Fibroblast of lung (primary cell): ENCODE results near the gene SORBS1. TPM values are rescaled to one million over a fixed set of nuclear protein-coding genes. Genes with fewer than 3 reads are reported as not detected.

Experiments used
- DNase-seq, 2 donors: peaks; one replicate each; pipeline versions ENCODE4 v3.0.0 to v3.0.0-alpha.2; 2010; ENCODE audit warnings: low read depth in 2 of 2
- H2AFZ ChIP-seq: 2 replicates; pipeline ENCODE4 v1.5.1; 2012; ENCODE audit warnings: low read length, control low read depth, inconsistent platforms
- H3K27ac ChIP-seq: 2 replicates; pipeline ENCODE4 v1.5.1; 2011; ENCODE audit warnings: low read length, control low read depth; ENCODE audit not compliant: insufficient read depth
- H3K27me3 ChIP-seq: 2 replicates; pipeline ENCODE4 v1.5.1; 2011; ENCODE audit warnings: mild to moderate bottlenecking, low read length; ENCODE audit not compliant: control insufficient read depth, insufficient read depth
- H3K36me3 ChIP-seq: 2 replicates; pipeline ENCODE4 v1.5.1; 2011; ENCODE audit warnings: low read length; ENCODE audit not compliant: control insufficient read depth, insufficient read depth
- H3K4me1 ChIP-seq: 2 replicates; pipeline ENCODE4 v1.5.1; 2011; ENCODE audit warnings: low read length; ENCODE audit not compliant: control insufficient read depth, insufficient read depth; ENCODE audit errors: extremely low read depth
- H3K4me2 ChIP-seq: 2 replicates; pipeline ENCODE4 v1.5.1; 2011; ENCODE audit warnings: low read length, control low read depth; ENCODE audit not compliant: insufficient read depth; ENCODE audit errors: extremely low read depth
- H3K4me3 ChIP-seq, 4 experiments: fragments of 200-600 bp in 1 of 4; sonication (generic) in 1 of 4; replicated peaks in 1 of 4; 2 replicates each; pipeline ENCODE4 v1.5.1; 2011 to 2016; ENCODE audit warnings: low read length in 4 of 4, low read depth in 3 of 4, mild to moderate bottlenecking in 3 of 4, control low read depth in 2 of 4, inconsistent platforms in 1 of 4, mixed read lengths in 1 of 4; ENCODE audit not compliant: insufficient read depth in 1 of 4; ENCODE audit errors: control extremely low read depth in 1 of 4
- H3K79me2 ChIP-seq: 2 replicates; pipeline ENCODE4 v1.5.1; 2012; ENCODE audit warnings: mild to moderate bottlenecking, low read length, inconsistent platforms; ENCODE audit not compliant: control insufficient read depth, insufficient read depth
- H3K9ac ChIP-seq: 2 replicates; pipeline ENCODE4 v1.5.1; 2011; ENCODE audit warnings: mild to moderate bottlenecking, low read length, control low read depth; ENCODE audit not compliant: insufficient read depth
- H3K9me3 ChIP-seq: 2 replicates; pipeline ENCODE4 v1.5.1; 2012; ENCODE audit warnings: low read depth, low read length; ENCODE audit not compliant: control insufficient read depth, insufficient read depth
- H4K20me1 ChIP-seq: 2 replicates; pipeline ENCODE4 v1.5.1; 2011; ENCODE audit warnings: low read length; ENCODE audit not compliant: control insufficient read depth, insufficient read depth; ENCODE audit errors: extremely low read depth
- EZH2 ChIP-seq: IDR thresholded peaks from 2 replicates; pipeline ENCODE4 v1.5.1; 2012; ENCODE audit warnings: low read length, control low read depth, mild to moderate bottlenecking; ENCODE audit errors: missing control alignments
- polyA plus RNA-seq, 2 donors: library from polyadenylated mRNA; depleted of rRNA in 1 of 2; stranded (reverse) in 1 of 2; unstranded in 1 of 2; fragments of >200 nt; gene quantifications; 2 replicates each; pipeline ENCODE4 v1.2.1, GENCODE V29; 2011 to 2012; ENCODE audit warnings: missing spikeins in 1 of 2
- total RNA-seq: library from RNA; depleted of rRNA; stranded (reverse); fragments of >200 nt; gene quantifications from 2 replicates; pipeline ENCODE4 v1.2.1, GENCODE V29; 2014
- TF ChIP-seq, protein P1 (sequence below), 2 donors: IDR thresholded peaks in 1 of 2; conservative IDR thresholded peaks in 1 of 2; 1 replicate in 1 of 2; 2 replicates in 1 of 2; pipeline ENCODE4 v1.5.1; 2011 to 2012; ENCODE audit warnings: low read length in 2 of 2, control low read depth in 1 of 2, inconsistent platforms in 1 of 2, low read depth in 1 of 2, mild to moderate bottlenecking in 1 of 2

The SORBS1 gene
- total and polyA plus RNA-seq, 2 donors (not counting 1 experiment from before 2014, with no cell fraction given), result 0.33 to 0.50 TPM

DNA sequence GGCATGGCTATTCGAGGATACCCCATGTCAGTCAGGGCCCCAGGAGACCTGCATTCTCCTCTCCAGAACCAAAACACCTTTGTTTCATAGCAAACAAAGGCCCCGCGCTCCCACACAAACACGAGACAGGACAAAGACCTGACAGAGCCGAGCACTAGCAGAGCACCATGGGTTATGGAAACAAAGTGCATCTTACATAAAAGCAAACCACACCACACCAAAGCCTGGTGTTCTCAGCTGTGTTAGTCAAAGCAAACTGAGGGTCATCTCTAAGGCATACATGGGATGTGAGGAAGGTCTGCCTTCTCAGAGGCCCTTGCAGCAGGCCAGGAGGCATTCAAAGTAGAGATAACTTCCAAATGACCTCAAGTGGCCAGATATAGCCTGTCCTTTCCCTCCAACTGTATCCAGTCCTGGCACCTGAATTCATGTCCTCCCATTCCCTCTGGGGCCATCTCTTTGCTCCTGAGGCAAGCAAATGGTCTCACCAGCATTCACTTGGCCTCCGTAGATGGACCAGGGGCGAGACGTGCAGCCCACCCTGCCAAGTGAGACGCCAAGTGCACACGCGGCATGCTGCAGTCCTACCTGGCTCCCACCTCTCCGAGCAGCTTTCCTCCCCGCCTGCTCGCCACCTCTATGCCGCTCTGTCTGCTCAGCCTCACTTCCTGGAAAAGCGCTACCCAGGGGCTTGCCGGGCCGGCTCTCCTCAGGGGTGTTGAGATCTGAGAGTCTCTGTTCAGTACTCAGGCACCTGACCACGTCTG, 225.1 kb downstream of the SORBS1 start:
- Histone ChIP-seq H3K4me1 (peaks cover 16% of the 10 kb centered on the region), H3K27ac (no peak overlapping the region), H4K20me1 (no peaks in the 10 kb centered on the region), H3K9ac (no peak overlapping the region), H2AFZ (no peak overlapping the region), H3K27me3 (no peaks in the 10 kb centered on the region), H3K9me3 (no peaks in the 10 kb centered on the region), H3K4me3 (no peak overlapping the region), H3K36me3 (no peaks in the 10 kb centered on the region), H3K4me2 (no peak overlapping the region), H3K79me2 (no peaks in the 10 kb centered on the region)
- TF ChIP-seq EZH2, result no peak
- TF ChIP-seq, protein P1, sequence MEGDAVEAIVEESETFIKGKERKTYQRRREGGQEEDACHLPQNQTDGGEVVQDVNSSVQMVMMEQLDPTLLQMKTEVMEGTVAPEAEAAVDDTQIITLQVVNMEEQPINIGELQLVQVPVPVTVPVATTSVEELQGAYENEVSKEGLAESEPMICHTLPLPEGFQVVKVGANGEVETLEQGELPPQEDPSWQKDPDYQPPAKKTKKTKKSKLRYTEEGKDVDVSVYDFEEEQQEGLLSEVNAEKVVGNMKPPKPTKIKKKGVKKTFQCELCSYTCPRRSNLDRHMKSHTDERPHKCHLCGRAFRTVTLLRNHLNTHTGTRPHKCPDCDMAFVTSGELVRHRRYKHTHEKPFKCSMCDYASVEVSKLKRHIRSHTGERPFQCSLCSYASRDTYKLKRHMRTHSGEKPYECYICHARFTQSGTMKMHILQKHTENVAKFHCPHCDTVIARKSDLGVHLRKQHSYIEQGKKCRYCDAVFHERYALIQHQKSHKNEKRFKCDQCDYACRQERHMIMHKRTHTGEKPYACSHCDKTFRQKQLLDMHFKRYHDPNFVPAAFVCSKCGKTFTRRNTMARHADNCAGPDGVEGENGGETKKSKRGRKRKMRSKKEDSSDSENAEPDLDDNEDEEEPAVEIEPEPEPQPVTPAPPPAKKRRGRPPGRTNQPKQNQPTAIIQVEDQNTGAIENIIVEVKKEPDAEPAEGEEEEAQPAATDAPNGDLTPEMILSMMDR (conservative IDR thresholded peaks at IDR 0.05 in 1 of 2, IDR thresholded peaks at IDR 0.05 in 1 of 2; ENCODE audit: low read depth in 1 of 2, low read length in 2 of 2), result no peak
- DNase-seq, result no peak

DNA sequence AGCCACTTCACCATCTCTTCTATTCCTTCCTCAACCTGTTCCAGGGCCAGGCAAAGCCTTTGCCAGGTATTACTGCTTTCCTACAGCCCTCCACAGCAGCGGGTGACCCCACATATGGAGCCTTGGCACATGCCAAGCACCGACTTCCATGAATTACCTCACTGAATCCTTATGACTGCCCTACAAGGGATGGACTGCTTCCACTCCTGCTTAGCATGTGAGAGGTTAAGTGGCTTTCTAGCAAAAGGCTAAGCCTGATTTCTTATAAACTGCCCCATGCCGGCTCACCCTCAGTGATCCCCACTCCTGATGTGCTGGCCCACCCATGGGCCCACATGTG, 226.4 kb downstream of the SORBS1 start:
- TF ChIP-seq EZH2, result no peak
- TF ChIP-seq, protein P1 (conservative IDR thresholded peaks at IDR 0.05 in 1 of 2, IDR thresholded peaks at IDR 0.05 in 1 of 2; ENCODE audit: low read depth in 1 of 2, low read length in 2 of 2), result no peak
- Histone ChIP-seq H3K36me3 (no peaks in the 10 kb centered on the region), H3K27ac (peak overlapping the region; percentile 99), H3K9me3 (no peaks in the 10 kb centered on the region), H4K20me1 (no peaks in the 10 kb centered on the region), H3K4me3 (no peak overlapping the region), H3K79me2 (no peaks in the 10 kb centered on the region), H2AFZ (no peak overlapping the region), H3K27me3 (no peaks in the 10 kb centered on the region), H3K4me2 (peak overlapping the region; percentile 72), H3K9ac (peak overlapping the region; percentile 16), H3K4me1 (peaks cover 14% of the 10 kb centered on the region)
- no peak for DNase-seq

DNA sequence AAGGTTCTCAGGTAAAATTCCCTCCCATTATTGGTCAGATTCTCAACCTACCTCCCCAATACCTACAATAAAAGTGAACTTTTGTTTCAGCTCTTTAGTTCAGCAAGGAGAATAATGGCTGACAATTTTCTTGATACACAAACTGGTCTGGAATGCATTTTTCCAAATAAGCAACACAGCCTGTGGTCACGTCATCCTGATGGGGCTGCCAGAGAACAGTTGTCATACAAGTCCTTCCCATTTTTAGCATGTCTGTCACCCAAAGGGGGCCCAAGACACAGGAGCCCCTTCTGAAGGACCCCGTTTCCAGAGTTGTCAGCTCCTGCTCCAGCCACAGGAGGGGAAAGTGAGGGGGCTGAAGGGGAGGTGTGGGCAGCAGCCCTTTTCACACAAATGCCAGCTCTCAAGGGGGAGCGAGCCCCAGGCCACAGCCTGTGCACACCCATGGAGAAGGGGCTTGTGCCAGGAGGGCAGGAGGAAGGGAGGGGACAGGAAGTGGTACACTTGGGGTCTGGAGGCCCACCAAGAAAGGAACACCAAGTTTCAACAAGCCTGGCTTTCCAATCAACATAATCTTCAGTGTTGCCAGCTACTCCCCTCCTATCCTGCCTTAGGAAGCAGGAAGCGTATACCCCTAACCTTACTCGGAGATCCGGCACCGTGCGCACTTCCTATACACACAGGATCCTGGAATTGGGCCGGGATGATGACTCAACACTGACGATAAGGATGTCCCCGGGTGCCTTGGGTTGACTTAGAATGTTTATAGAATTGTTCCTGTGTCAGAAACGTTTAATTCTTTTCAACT, 227.0 kb downstream of the SORBS1 start:
- Histone ChIP-seq H3K9ac (peak overlapping the region; percentile 54), H3K36me3 (no peaks in the 10 kb centered on the region), H3K27ac (peak overlapping the region; percentile 99), H3K4me2 (peak overlapping the region; percentile 72), H3K9me3 (no peaks in the 10 kb centered on the region), H2AFZ (peak overlapping the region; percentile 73), H4K20me1 (no peaks in the 10 kb centered on the region), H3K27me3 (no peaks in the 10 kb centered on the region), H3K4me3 (no peak overlapping the region), H3K4me1 (peaks cover 14% of the 10 kb centered on the region), H3K79me2 (no peaks in the 10 kb centered on the region)
- TF ChIP-seq, protein P1 (conservative IDR thresholded peaks at IDR 0.05 in 1 of 2, IDR thresholded peaks at IDR 0.05 in 1 of 2; ENCODE audit: low read depth in 1 of 2, low read length in 2 of 2), result no peak
- TF ChIP-seq EZH2, result no peak
- peak; percentile 91 to 93 for DNase-seq
